Endothelial cell of umbilical vein (primary cell): ENCODE data around the gene MAP3K14. TPM values are rescaled to one million over a fixed set of nuclear protein-coding genes. Genes with fewer than 3 reads are reported as not detected.

Source experiments
- BruUV-seq: library from RNA; stranded (reverse); fragments of 400-500 nt; replicated peaks from 2 replicates; lab custom pipeline; 2021; lab: Mats Ljungman, UMichigan
- CTCF ChIA-PET: fragments of 300-600, 350-600 bp; sonication (Branson Sonifier 250); formaldehyde crosslinking; loops from one replicate; lab custom pipeline; 2021; ENCODE audit warnings: antibody characterized with exemption, inconsistent platforms; lab: Charles Lee
- POLR2A ChIA-PET: fragments of 300-600, 350-600 bp; sonication (Branson Sonifier 250); formaldehyde crosslinking; loops from one replicate; lab custom pipeline; 2021; ENCODE audit warnings: antibody characterized with exemption, inconsistent platforms; lab: Charles Lee
- DNase-seq: peaks from one replicate; pipeline ENCODE4 v3.0.0-alpha.2; 2011; ENCODE audit warnings: low read depth, low spot score
- FAIRE-seq: peaks from 2 replicates; lab custom pipeline; 2011; peaks lifted over from hg19 to GRCh38; lab: Jason Lieb, UNC
- H2AFZ ChIP-seq: 2 replicates; pipeline ENCODE4 v1.6.0; 2012; ENCODE audit warnings: low read depth, low read length, control low read depth, inconsistent platforms
- H3K27ac ChIP-seq: 2 replicates; pipeline ENCODE4 v1.5.1; 2011; ENCODE audit warnings: low read depth, mild to moderate bottlenecking, control low read depth, low read length, moderate library complexity; ENCODE audit not compliant: insufficient read depth
- H3K27me3 ChIP-seq, 2 experiments: 2 replicates each; pipeline versions ENCODE4 v1.6.0 to v1.6.1; 2011; ENCODE audit warnings: low read length in 2 of 2, mixed read lengths in 1 of 2; ENCODE audit not compliant: control insufficient read depth in 2 of 2, insufficient read depth in 2 of 2
- H3K36me3 ChIP-seq, 2 experiments: 2 replicates in 1 of 2; 3 replicates in 1 of 2; pipeline ENCODE4 v1.5.1; 2011; ENCODE audit warnings: low read length in 2 of 2, mild to moderate bottlenecking in 1 of 2, moderate library complexity in 1 of 2; ENCODE audit not compliant: control insufficient read depth in 2 of 2, insufficient read depth in 2 of 2; ENCODE audit errors: extremely low read depth in 1 of 2
- H3K4me1 ChIP-seq: 3 replicates; pipeline ENCODE4 v1.5.1; 2011; ENCODE audit warnings: mild to moderate bottlenecking, low read length; ENCODE audit not compliant: control insufficient read depth, insufficient read depth; ENCODE audit errors: extremely low read depth
- H3K4me2 ChIP-seq: 2 replicates; pipeline ENCODE4 v1.6.1; 2011; ENCODE audit warnings: low read length, control low read depth, mixed read lengths; ENCODE audit not compliant: insufficient read depth
- H3K4me3 ChIP-seq, 3 experiments: fragments of 200-600 bp in 1 of 3; sonication (generic), shearing (Covaris generic) in 1 of 3; replicated peaks in 1 of 3; 2 replicates each; pipeline ENCODE4 v1.5.1; 2011 to 2016; ENCODE audit warnings: control low read depth in 3 of 3, low read length in 3 of 3, mild to moderate bottlenecking in 2 of 3, inconsistent platforms in 1 of 3, low read depth in 1 of 3, moderate library complexity in 1 of 3; ENCODE audit not compliant: insufficient read depth in 1 of 3
- H3K79me2 ChIP-seq: 2 replicates; pipeline ENCODE4 v1.6.0; 2012; ENCODE audit warnings: low read length, inconsistent platforms; ENCODE audit not compliant: control insufficient read depth, insufficient read depth
- H3K9ac ChIP-seq: replicated peaks from 2 replicates; pipeline ENCODE3; 2011; ENCODE audit warnings: low read length, control low read depth; ENCODE audit not compliant: insufficient read depth; ENCODE audit errors: extremely low read depth
- H3K9me1 ChIP-seq: replicated peaks from 3 replicates; pipeline ENCODE4 v1.6.0; 2011; ENCODE audit warnings: mild to moderate bottlenecking, low read length; ENCODE audit not compliant: control insufficient read depth, insufficient read depth; ENCODE audit errors: extremely low read depth
- H3K9me3 ChIP-seq: replicated peaks from 2 replicates; pipeline ENCODE4 v1.5.1; 2012; ENCODE audit warnings: low read length, inconsistent platforms; ENCODE audit not compliant: control insufficient read depth, insufficient read depth
- H4K20me1 ChIP-seq: replicated peaks from 2 replicates; pipeline ENCODE3; 2011; ENCODE audit warnings: mild to moderate bottlenecking, low read length; ENCODE audit not compliant: control insufficient read depth, insufficient read depth; ENCODE audit errors: extremely low read depth
- CTCF ChIP-seq, 2 donors: IDR thresholded peaks; 1 replicate in 1 of 2; 2 replicates in 1 of 2; pipeline ENCODE4 v1.5.1; 2011; ENCODE audit warnings: low read length in 2 of 2, mild to moderate bottlenecking in 2 of 2, moderate library complexity in 2 of 2, control low read depth in 1 of 2, inconsistent platforms in 1 of 2, low read depth in 1 of 2; ENCODE audit not compliant: insufficient read depth in 1 of 2; ENCODE audit errors: extremely low read depth in 1 of 2
- EZH2 ChIP-seq: IDR thresholded peaks from 2 replicates; pipeline ENCODE4 v1.6.1; 2012; ENCODE audit warnings: borderline replicate concordance, low read depth, mild to moderate bottlenecking, moderate library complexity, low read length, inconsistent platforms; ENCODE audit not compliant: severe bottlenecking
- FOS ChIP-seq: IDR thresholded peaks from 2 replicates; pipeline ENCODE4 v1.6.1; 2011; ENCODE audit warnings: mild to moderate bottlenecking, low read length, moderate library complexity, borderline replicate concordance; ENCODE audit not compliant: insufficient read depth
- GATA2 ChIP-seq: IDR thresholded peaks from 2 replicates; pipeline ENCODE4 v1.7.0; 2011; ENCODE audit warnings: low read depth, mild to moderate bottlenecking, moderate library complexity, mixed read lengths, low read length; ENCODE audit not compliant: insufficient read length, insufficient read depth
- JUN ChIP-seq: IDR thresholded peaks from 2 replicates; pipeline ENCODE4 v1.6.1; 2011; ENCODE audit warnings: borderline replicate concordance, low read depth; ENCODE audit not compliant: insufficient read length, insufficient read depth
- MAX ChIP-seq: IDR thresholded peaks from 2 replicates; pipeline ENCODE4 v1.6.1; 2011; ENCODE audit not compliant: insufficient read depth, insufficient read length
- MYC ChIP-seq: IDR thresholded peaks from one replicate; pipeline ENCODE4 v1.6.1; 2011; ENCODE audit warnings: mild to moderate bottlenecking, low read depth, low read length
- POLR2A ChIP-seq: IDR thresholded peaks from 2 replicates; pipeline ENCODE4 v1.6.1; 2012; ENCODE audit warnings: low read depth, mild to moderate bottlenecking, control low read depth, low read length
- POLR2AphosphoS5 ChIP-seq: IDR thresholded peaks from 2 replicates; pipeline ENCODE4 v1.6.1; 2012; ENCODE audit warnings: low read depth, mild to moderate bottlenecking, control low read depth, low read length, moderate library complexity; ENCODE audit not compliant: insufficient read depth
- dilution Hi-C: fragments of 300-500 bp; cut with MboI; formaldehyde crosslinking; loops from one replicate; pipeline ENCODE4 v1.15.0; 2019; ENCODE audit warnings: low sequenced_read_pairs; ENCODE audit not compliant: extremely low pct_ligation_motif_present
- intact Hi-C: fragments of 100-400 bp; cut with micrococcal nuclease; formaldehyde crosslinking; loops from one replicate; pipeline ENCODE4 v1.10.0; 2022
- polyA plus RNA-seq, 4 experiments: library from polyadenylated mRNA; depleted of rRNA in 3 of 4; stranded (reverse) in 3 of 4; unstranded in 1 of 4; fragments of >200 nt; gene quantifications; 2 replicates each; pipeline versions ENCODE4 v1.2.1 to v1.2.3, GENCODE V29; 2011 to 2012; ENCODE audit warnings: missing spikeins in 1 of 4
- total RNA-seq: library from RNA; stranded (reverse); gene quantifications from 2 replicates; pipeline ENCODE4 v1.2.3, GENCODE V29; 2021

MAP3K14 gene
- total and polyA plus RNA-seq, 2 donors (not counting 3 experiments of a cell fraction or from before 2014, with no cell fraction given), result 5.4 to 9.8 TPM

GRCh38 chr17:45289301-45290268 is 27.2 kb downstream of the MAP3K14 start:
- Histone ChIP-seq H3K27ac (no peak overlapping the region), H4K20me1 (no peaks in the 10 kb centered on the region), H3K4me3 (no peak overlapping the region), H3K4me1 (peaks cover 20% of the 10 kb centered on the region), H2AFZ (no peak overlapping the region), H3K36me3 (peaks cover 4 to 34% of the 10 kb centered on the region in 2 experiments), H3K27me3 (no peaks in the 10 kb centered on the region), H3K9me3 (no peaks in the 10 kb centered on the region), H3K79me2 (peaks cover 24% of the 10 kb centered on the region), H3K4me2 (no peak overlapping the region), H3K9me1 (no peaks in the 10 kb centered on the region), H3K9ac (no peak overlapping the region)
- TF ChIP-seq CTCF (IDR thresholded peaks at IDR 0.05; ENCODE audit: extremely low read depth in 1 of 2, insufficient read depth in 1 of 2, low read depth in 1 of 2, low read length in 2 of 2) (no peak), MYC (no peak), JUN (no peak), EZH2 (no peak), GATA2 (no peak), FOS (no peak), MAX (no peak), POLR2AphosphoS5 (no peak), POLR2A (no peak)
- FAIRE-seq (no peak), DNase-seq (no peak)
- intact Hi-C loops (no loop called here), dilution Hi-C loops (no loop called here)
- CTCF ChIA-PET, result interaction anchor here (1.0 to 4.2 kb wide), 3 partner anchors 12 to 95 kb away, joined by 3 to 22 read pairs (median 15); partner anchors contain the start of gene MAP3K14
- no TSS peak for BruUV-seq
- POLR2A ChIA-PET, result no interaction called here
